ENCODE results near the gene HOXC9.

The HOXC9 gene

GRCh38 chr12:53976823-53977595 lies 23.0 kb upstream of the HOXC9 start:
- no peak for DNase-seq

GRCh38 chr12:53977596-53978445 lies 22.1 kb upstream of the HOXC9 start:
- DNase-seq: no peak

- no peak for DNase-seq
Measured at GRCh38 chr12:53978477-53979356, 21.2 kb upstream of the HOXC9 start.

- DNase-seq: no peak
Measured at GRCh38 chr12:53980104-53980801, 19.7 kb upstream of the HOXC9 start.

GRCh38 chr12:53980802-53981496 lies 19.0 kb upstream of the HOXC9 start:
- DNase-seq: no peak

- DNase-seq: no peak
Measured at GRCh38 chr12:53981634-53982565, 18.1 kb upstream of the HOXC9 start.

- DNase-seq: no peak
Measured at GRCh38 chr12:53982648-53983567, 17.1 kb upstream of the HOXC9 start.

- no peak for DNase-seq
Measured at GRCh38 chr12:53983568-53983949, 16.4 kb upstream of the HOXC9 start.

- no peak for DNase-seq
Measured at GRCh38 chr12:53983950-53984572, 15.9 kb upstream of the HOXC9 start.

GRCh38 chr12:53984901-53985691 lies 14.9 kb upstream of the HOXC9 start, which contains the start of gene HOXC10:
TSS of gene HOXC10 (plus strand) at chr12:53985146. CDS start at chr12:53985260, 114 bp downstream.
- DNase-seq: peak; percentile 88

- no peak for DNase-seq
Measured at GRCh38 chr12:53985692-53985993, 14.3 kb upstream of the HOXC9 start.

- no peak for DNase-seq
Measured at GRCh38 chr12:53985994-53986685, 13.8 kb upstream of the HOXC9 start.

- no peak for DNase-seq
Measured at GRCh38 chr12:53986686-53987483, 13.1 kb upstream of the HOXC9 start.

- no peak for DNase-seq
Measured at GRCh38 chr12:53987787-53988230, 12.2 kb upstream of the HOXC9 start.

- DNase-seq: no peak
Measured at GRCh38 chr12:53988541-53989226, 11.3 kb upstream of the HOXC9 start.
